CD4-positive, alpha-beta T cell (primary cell): ENCODE data around the gene EXOC3. TPM values are rescaled to one million over a fixed set of nuclear protein-coding genes. Genes with fewer than 3 reads are reported as not detected.

Source experiments
- ATAC-seq: fragments of 200-7000 bp; cut with Tn5 transposase; one replicate; pipeline ENCODE4 v1.10.0; 2022; ENCODE audit warnings: mild to moderate bottlenecking; ENCODE audit not compliant: poor library complexity
- CTCF ChIA-PET: fragments of 350-600 bp; sonication (Branson Sonifier 250); formaldehyde crosslinking; loops from one replicate; lab custom pipeline; 2021; ENCODE audit warnings: antibody characterized with exemption, inconsistent platforms; lab: Charles Lee
- POLR2A ChIA-PET: fragments of 350-600 bp; sonication (Branson Sonifier 250); formaldehyde crosslinking; loops from one replicate; lab custom pipeline; 2021; ENCODE audit warnings: antibody characterized with exemption, inconsistent platforms; lab: Charles Lee
- DNase-seq, 14 experiments: peaks; one replicate each; pipeline ENCODE4 v3.0.0-alpha.2; 2013 to 2020; ENCODE audit warnings: mixed read lengths in 2 of 14
- H3K27ac ChIP-seq, 2 donors: one replicate each; pipeline versions ENCODE4 v1.5.1 to v1.7.0; 2013; ENCODE audit warnings: low read length in 2 of 2, low read depth in 1 of 2, mild to moderate bottlenecking in 1 of 2
- H3K27me3 ChIP-seq, 2 experiments: 1 replicate in 1 of 2; 2 replicates in 1 of 2; pipeline versions ENCODE4 v1.6.1 to v1.7.0; 2013; ENCODE audit warnings: low read length in 2 of 2, control low read depth in 1 of 2, mild to moderate bottlenecking in 1 of 2, moderate library complexity in 1 of 2; ENCODE audit not compliant: insufficient read depth in 2 of 2, control insufficient read depth in 1 of 2
- H3K36me3 ChIP-seq: one replicate; pipeline ENCODE4 v1.6.1; 2013; ENCODE audit warnings: low read length, control low read depth; ENCODE audit not compliant: insufficient read depth
- H3K4me1 ChIP-seq: one replicate; pipeline ENCODE4 v1.6.1; 2013; ENCODE audit warnings: low read length, control low read depth; ENCODE audit not compliant: insufficient read depth
- H3K4me3 ChIP-seq: one replicate; pipeline ENCODE4 v1.5.1; 2013; ENCODE audit warnings: mild to moderate bottlenecking, low read length, moderate library complexity
- H3K9me3 ChIP-seq, 2 experiments: 1 replicate in 1 of 2; 2 replicates in 1 of 2; pipeline versions ENCODE4 v1.6.1 to v1.7.0; 2013; ENCODE audit warnings: low read length in 2 of 2, mild to moderate bottlenecking in 2 of 2, control low read depth in 1 of 2, moderate library complexity in 1 of 2; ENCODE audit not compliant: control insufficient read depth in 1 of 2, insufficient read depth in 1 of 2
- H3K27ac Mint-ChIP-seq: one replicate; pipeline ENCODE4 v1.8.0; 2020; ENCODE audit warnings: mixed read lengths
- H3K27me3 Mint-ChIP-seq: one replicate; pipeline ENCODE4 v1.8.0; 2021; ENCODE audit warnings: mixed read lengths
- H3K36me3 Mint-ChIP-seq: one replicate; pipeline ENCODE4 v1.8.0; 2021; ENCODE audit warnings: low read depth, mixed read lengths
- H3K4me1 Mint-ChIP-seq: one replicate; pipeline ENCODE4 v1.8.0; 2021; ENCODE audit warnings: low read depth, mixed read lengths
- H3K4me3 Mint-ChIP-seq: one replicate; pipeline ENCODE4 v1.8.0; 2020; ENCODE audit warnings: mild to moderate bottlenecking, mixed read lengths
- H3K9me3 Mint-ChIP-seq: one replicate; pipeline ENCODE4 v1.8.0; 2020; ENCODE audit warnings: mixed read lengths
- intact Hi-C, 2 experiments: fragments of 100-400 bp; cut with DNase I in 1 of 2; cut with micrococcal nuclease in 1 of 2; formaldehyde crosslinking; loops; one replicate each; pipeline versions ENCODE4 v1.15.1 to v1.9.0; 2023 to 2025; cut with DNase I, micrococcal nuclease
- total RNA-seq, 174 experiments: library from RNA in 2 of 174; stranded (reverse) in 2 of 174; gene quantifications; one replicate each; pipeline ENCODE4 v1.2.3 and lab custom pipeline; 2021 to 2026
- TF ChIP-seq, protein P1 (sequence below): fragments of 200-600 bp; IDR thresholded peaks from one replicate; pipeline ENCODE4 v1.8.0; 2022; ENCODE audit warnings: antibody characterized with exemption, mild to moderate bottlenecking

The EXOC3 gene
- total RNA-seq, 2 experiments from 2014 or later: 82.4 to 84.1 TPM

DNA sequence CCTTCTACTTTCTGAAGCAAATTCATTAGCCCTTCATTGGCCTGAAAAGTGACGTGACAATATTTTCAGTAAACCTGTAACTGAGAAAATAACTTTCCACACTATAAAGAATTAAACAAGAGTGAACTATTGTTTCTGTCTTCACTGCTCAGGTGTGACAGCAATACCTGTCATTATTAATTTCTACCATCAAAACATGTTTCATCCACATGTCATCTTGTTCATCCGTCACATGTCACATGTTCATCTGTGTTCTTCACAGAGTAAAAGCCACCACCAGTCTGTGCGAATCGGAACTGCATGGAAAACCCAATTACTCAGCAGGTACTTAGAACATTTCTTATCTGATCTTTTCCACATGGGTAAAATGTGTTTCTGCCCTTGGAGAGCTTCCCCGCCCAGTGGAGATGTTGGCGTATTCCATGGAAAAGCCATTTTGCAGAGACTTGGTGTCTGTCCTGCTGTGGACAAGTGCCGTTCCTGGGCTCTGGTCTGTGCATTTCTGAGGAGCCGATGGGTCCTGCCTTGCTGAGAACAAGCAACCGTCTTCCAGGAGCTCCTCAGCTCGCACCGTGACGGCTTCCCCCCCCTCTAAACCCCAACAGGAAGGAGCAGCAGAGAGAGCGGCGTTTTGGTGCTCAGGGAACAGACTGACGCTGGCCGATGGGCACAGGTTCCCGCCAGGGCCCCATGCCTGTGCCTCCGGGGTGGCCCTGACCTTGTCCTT, 10.6 kb upstream of the EXOC3 start:
- no peak overlapping the region for H3K4me3 Mint-ChIP-seq
- Histone ChIP-seq H3K27me3 (peaks cover 0 to 4% of the 10 kb centered on the region in 2 experiments), H3K4me1 (no peaks in the 10 kb centered on the region), H3K9me3 (no peaks in the 10 kb centered on the region), H3K4me3 (no peak overlapping the region), H3K27ac (no peak overlapping the region), H3K36me3 (no peaks in the 10 kb centered on the region)
- H3K27me3 Mint-ChIP-seq: peaks cover 8% of the 10 kb centered on the region
- DNase-seq: peak in 1 of 14 experiments; percentile 11
- no peak for ATAC-seq
- H3K36me3 Mint-ChIP-seq: no peaks in the 10 kb centered on the region
- CTCF ChIA-PET: no interaction called here
- no peaks in the 10 kb centered on the region for H3K9me3 Mint-ChIP-seq
- POLR2A ChIA-PET: no interaction called here
- H3K4me1 Mint-ChIP-seq: no peaks in the 10 kb centered on the region
- intact Hi-C loops: no loop called here
- TF ChIP-seq, protein P1, sequence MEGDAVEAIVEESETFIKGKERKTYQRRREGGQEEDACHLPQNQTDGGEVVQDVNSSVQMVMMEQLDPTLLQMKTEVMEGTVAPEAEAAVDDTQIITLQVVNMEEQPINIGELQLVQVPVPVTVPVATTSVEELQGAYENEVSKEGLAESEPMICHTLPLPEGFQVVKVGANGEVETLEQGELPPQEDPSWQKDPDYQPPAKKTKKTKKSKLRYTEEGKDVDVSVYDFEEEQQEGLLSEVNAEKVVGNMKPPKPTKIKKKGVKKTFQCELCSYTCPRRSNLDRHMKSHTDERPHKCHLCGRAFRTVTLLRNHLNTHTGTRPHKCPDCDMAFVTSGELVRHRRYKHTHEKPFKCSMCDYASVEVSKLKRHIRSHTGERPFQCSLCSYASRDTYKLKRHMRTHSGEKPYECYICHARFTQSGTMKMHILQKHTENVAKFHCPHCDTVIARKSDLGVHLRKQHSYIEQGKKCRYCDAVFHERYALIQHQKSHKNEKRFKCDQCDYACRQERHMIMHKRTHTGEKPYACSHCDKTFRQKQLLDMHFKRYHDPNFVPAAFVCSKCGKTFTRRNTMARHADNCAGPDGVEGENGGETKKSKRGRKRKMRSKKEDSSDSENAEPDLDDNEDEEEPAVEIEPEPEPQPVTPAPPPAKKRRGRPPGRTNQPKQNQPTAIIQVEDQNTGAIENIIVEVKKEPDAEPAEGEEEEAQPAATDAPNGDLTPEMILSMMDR: no peak
- H3K27ac Mint-ChIP-seq: no peak overlapping the region

DNA sequence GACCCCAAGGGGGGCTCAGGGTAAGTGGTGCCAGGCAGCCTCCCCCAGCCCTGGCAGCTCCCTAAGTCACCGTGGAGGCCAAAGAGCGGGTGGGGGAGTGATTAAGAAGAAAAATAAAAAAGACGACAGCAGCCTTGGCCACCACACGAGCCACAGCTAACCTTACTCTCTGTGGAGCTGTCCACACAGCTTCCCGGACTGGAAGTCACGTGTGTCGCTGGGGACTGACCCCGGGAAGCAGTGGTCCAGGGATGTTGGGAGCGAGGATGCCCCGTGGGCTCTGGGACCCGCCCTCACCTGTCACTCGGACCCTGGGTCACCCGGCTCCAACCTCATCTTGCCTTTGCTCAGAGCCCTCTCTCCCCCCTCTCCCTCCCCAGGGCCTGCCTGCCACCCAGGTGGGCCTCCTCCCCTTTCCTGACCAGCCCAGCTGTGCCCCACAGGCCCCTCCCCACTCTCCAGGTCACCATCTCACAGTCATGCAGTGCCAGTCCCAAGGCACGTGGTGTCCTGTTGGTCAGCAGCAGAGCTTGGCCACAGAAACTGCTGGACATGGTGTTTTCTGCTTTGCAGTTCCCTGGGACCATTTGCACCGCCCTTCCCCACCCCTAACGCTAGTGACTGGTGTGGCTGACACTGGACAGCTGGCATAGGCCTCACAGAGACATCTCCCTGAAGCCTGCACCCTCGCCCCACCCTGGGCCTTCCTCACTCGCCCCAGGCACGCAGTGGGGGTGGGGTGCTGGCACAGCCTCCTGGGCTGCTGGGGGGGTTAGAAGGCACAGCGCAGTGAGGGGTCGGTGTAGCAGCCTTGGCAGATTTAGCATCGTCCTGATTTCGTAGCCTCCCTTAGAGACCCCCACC, 9.8 kb upstream of the EXOC3 start:
- TF ChIP-seq, protein P1: no peak
- CTCF ChIA-PET: no interaction called here
- Histone ChIP-seq H3K36me3 (no peaks in the 10 kb centered on the region), H3K27me3 (peaks cover 0 to 4% of the 10 kb centered on the region in 2 experiments), H3K4me1 (no peaks in the 10 kb centered on the region), H3K9me3 (no peaks in the 10 kb centered on the region), H3K27ac (no peak overlapping the region), H3K4me3 (no peak overlapping the region)
- no peaks in the 10 kb centered on the region for H3K9me3 Mint-ChIP-seq
- no peaks in the 10 kb centered on the region for H3K4me1 Mint-ChIP-seq
- no peak overlapping the region for H3K4me3 Mint-ChIP-seq
- intact Hi-C loops: no loop called here
- DNase-seq (peak in 1 of 14 experiments; percentile 15), ATAC-seq (no peak)
- H3K36me3 Mint-ChIP-seq: no peaks in the 10 kb centered on the region
- H3K27ac Mint-ChIP-seq: no peak overlapping the region
- POLR2A ChIA-PET: no interaction called here
- peaks cover 8% of the 10 kb centered on the region for H3K27me3 Mint-ChIP-seq

DNA sequence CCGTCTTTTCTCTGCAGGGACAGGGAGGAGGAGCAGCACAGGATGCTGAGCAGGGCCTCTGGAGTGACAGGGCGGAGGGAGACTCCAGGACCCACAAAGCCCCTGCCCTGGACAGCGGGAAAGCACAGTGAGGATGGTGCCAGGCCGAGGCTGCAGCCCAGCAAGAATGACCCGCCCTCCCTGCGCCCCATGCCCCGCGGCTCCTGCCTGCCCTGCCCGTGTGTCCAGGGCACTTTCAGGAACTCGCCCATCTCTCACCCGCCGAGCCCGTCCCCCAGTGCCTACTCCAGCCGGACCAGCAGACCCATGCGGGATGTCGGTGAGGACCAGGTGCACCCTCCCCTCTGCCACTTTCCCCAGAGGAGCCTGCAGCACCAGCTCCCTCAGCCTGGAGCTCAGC, 9.1 kb upstream of the EXOC3 start:
- H3K4me1 ChIP-seq: no peaks in the 10 kb centered on the region
- H3K27ac ChIP-seq: no peak overlapping the region
- ATAC-seq (no peak), DNase-seq (peak in 1 of 14 experiments; percentile 15)
- POLR2A ChIA-PET: no interaction called here
- Mint-ChIP-seq H3K4me3 (no peak overlapping the region), H3K4me1 (no peaks in the 10 kb centered on the region), H3K27ac (no peak overlapping the region), H3K9me3 (no peaks in the 10 kb centered on the region), H3K36me3 (no peaks in the 10 kb centered on the region), H3K27me3 (peaks cover 8% of the 10 kb centered on the region)
- peaks cover 0 to 4% of the 10 kb centered on the region in 2 experiments for H3K27me3 ChIP-seq
- no peaks in the 10 kb centered on the region for H3K9me3 ChIP-seq
- CTCF ChIA-PET: no interaction called here
- no peak overlapping the region for H3K4me3 ChIP-seq
- intact Hi-C loops: no loop called here
- TF ChIP-seq, protein P1: no peak
- no peaks in the 10 kb centered on the region for H3K36me3 ChIP-seq
